HG03432 (cell line): ENCODE data around the gene RAMP1.
"Not testable (repeated sequence)": the region's sequence is repeated elsewhere in the genome, so short reads cannot be mapped to it uniquely, and the experiment has no call there.

ENCODE experiments used
- ATAC-seq: cut with Tn5 transposase; IDR thresholded peaks from one replicate; pipeline ENCODE4 v1.9.1; 2021; ENCODE audit warnings: mild to moderate bottlenecking, moderate library complexity; ENCODE audit not compliant: unreplicated experiment

Gene RAMP1

DNA sequence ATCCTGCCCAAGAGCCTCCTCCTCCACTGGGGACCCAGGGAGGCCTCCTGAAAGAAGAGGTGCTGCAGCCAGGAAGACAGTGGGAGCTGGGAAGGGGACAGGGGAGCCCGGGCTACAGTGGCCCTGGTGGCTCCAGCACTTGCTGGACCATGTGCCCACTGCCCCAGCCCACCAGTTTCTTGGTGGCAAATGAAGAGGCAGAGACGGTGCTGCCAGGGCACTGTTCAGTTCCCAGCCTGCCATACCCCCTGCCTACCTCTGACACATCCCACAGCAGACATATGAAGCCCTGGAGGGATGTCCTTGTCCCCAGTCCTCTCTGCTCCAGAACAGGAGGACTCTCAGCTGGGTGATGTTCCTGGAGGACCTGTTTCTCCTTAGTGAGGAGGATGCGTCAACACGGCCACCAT lies 3.7 kb downstream of the RAMP1 start:
- no peak for ATAC-seq

DNA sequence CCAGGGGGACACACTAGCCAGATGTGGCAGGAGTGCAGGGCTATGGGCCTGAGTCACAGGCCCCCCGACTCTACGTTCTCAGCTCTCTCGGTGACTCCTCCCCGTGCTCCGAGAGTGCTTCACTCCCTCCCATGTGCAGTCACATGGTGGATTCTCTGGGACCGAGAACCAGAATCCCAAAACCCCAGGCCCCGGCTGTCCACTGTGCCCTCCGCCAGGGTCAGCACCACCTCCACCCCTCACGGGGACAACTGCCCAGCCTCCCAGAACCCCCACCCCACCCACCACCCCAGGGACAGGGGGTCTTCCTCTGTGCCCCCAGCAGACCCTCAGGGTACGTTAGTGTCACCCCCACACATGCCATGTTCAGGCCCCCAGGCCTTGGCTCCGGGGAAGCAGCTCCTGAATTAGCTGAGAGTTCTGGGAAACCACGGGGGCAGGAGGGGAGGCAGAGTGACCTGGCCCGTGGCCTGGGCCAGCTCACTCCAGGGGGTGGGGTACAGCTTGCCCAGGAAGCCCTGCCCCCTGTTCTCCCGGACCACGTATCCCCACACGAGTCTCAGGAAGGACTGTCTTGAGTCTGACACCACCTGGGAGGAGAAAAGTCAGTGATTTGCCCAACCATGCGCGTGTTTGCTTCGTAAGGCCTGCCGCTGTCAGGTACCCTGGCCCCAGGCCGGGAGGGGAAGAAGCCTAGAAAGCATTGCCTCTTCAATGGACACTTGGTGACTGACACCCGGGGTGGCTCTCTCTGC lies 4.4 kb downstream of the RAMP1 start:
- no peak for ATAC-seq

DNA sequence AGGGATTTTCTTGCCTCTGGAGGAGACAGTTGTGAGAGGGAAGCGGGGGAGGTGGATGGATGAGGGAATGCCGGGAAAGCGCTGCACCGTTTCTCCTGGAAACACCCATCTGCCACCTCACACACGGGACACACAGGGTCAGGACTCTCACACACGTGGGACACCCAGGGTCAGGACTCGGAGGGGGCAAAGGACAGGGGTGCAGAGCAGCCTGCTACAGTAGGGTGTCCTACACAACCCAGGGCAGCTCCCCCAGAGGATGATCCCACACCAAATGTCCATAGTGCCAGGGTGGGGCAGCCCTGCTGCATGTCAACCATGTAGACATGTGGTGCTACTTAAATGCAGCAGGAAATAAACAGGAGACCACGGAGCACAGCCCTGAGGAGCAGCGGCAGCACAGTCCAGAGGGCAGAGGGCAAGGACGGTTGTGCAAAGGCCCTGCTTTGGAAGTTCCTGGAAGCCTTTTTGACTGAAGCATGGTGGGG lies 5.1 kb downstream of the RAMP1 start:
- no peak for ATAC-seq

DNA sequence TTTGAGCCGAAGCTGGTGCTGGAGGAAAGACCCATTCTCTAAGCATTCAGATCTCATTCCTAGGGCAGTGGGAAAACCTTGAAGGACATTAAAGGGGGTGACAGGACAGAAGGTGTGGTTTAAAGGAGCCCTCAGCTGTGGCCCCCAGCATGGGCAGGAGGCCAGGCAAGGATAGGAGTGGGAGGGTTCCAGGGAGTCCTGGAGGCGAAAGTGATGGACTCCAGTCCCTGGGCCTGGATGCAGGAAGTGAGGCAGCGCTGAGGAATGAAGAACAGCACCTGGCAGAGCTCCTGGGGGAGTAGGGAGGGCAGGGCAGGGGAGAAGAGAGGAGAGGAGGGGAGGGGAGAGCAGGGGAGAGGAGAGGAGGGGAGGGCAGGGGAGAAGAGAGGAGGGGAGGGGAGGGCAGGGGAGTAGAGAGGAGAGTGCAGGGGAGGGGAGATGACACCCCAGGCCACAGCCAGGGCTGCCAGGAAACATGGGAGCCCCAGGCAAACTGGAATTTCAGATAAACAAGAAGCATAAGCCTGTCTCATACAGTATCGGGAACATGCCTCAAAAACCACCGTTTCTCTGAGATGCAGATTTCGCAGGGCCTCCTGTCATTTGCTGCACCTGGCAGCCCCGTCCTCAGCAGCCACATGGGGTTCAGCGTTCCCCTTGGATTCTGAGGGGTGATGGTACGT lies 5.7 kb downstream of the RAMP1 start:
- ATAC-seq: no peak

DNA sequence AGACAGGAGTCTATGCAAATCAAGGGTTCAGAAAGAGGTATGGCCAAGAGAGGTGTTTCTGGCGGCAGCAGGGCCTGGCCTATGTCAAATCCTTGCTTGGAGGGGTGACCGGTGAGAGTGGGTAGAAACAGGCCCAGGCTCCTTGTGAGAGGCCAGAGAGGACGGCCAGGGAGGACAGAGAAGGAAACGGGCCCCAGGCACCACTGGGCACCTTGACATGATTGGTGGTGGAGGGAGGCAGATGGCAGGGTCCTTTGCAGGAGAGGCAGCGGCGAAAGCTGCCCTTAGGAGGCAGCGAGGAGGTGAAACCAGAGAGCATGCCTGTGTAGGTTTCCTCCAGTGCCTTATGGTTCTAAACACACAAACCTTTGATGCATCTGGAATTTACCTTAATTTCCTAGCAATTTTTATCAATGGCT lies 6.2 kb downstream of the RAMP1 start:
- no peak for ATAC-seq

DNA sequence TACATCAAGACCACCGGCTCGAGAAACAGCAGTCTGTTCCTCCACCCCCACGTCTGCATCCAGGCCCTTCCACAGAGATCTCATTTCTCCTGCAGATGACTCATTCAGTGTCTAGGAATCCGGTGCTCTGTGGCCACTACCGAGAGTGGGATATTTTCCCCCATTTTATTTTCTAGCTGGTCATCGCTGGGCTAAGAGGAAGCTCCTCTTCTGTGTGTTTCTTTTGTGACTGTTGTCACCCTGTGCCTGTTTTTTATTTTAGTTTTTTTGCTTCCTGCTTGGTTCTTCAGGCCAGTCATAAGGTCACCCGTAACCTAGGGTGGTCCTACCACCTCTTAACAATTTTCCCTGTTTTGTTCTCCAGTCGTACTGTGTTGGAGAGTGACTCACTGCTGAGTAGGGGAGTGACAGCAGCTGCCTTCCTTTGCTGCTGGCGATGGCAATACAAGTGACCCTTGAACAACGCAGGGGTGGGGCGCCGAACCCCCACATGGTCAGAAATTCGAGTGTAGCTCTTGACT lies 6.7 kb downstream of the RAMP1 start:
- no peak for ATAC-seq

DNA sequence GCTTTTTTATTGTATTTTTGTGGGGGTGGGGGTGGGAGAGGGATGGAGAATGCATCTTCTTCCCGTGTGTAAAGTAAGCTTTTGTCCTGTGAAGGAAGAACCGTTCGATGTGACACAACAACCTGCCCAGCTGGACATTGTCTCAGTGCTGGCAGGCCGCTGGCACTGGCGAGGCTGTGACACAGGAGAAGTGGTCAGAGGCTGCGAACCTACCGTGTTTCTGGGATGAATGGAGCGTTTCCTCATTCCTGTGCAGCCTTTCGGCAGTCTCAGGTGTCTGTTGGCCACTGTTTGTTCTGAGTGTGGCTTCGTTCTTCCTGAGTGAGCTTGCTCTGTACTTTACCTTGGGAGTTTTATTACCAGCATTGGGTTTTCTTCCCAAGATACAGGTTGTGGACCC lies 8.0 kb downstream of the RAMP1 start:
- no peak for ATAC-seq

DNA sequence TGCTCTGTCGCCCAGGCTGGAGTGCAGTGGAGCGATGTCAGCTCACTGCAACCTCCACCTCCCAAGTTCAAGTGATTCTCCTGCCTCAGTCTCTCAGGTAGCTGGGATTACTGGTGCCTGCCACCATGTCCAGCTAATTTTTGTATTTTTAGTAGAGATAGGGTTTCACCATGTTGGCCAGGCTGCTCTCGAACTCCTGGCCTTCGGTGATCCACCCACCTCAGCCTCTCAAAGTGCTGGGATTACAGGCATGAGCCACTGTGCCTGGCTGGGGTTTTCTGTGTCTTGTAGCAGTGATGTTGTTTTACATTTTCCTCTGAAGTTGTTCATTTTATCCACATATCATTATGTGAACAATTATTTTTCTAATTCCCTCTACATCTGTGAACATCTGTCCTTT lies 8.7 kb downstream of the RAMP1 start:
- ATAC-seq: not testable (repeated sequence)

DNA sequence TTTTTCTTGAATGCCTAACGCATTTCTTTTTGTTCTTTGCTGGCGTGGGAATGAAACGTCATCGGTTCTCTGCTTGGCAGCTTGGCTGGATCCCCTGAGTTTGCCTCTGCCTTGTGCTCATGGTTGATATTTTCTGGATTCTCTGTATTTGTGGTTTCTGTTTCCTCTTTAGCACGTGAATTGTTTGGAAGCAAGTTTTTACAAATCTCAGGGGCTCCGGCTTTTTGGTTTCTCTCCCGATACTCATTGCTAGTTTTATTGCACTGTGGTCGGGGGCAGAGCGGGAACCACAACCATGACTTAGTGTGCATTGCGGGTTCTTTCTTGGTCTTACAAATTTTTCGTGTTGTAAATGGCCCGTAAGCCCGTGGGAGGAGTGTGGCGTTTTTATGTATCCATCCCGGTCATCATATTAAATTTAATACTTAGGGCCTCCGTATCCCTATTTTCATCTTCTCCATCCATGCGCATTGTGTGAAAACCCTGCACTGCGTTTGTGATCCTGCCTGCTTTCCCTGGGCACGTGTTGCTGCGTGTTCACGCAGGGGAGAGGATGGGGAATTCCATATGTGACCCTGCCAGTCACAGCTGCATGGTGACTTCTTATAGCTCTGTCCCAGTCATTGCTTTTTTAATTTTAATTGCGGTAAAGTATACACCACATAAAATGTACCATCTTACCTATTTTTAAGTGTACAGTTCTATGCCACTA lies 9.4 kb downstream of the RAMP1 start:
- no peak for ATAC-seq

DNA sequence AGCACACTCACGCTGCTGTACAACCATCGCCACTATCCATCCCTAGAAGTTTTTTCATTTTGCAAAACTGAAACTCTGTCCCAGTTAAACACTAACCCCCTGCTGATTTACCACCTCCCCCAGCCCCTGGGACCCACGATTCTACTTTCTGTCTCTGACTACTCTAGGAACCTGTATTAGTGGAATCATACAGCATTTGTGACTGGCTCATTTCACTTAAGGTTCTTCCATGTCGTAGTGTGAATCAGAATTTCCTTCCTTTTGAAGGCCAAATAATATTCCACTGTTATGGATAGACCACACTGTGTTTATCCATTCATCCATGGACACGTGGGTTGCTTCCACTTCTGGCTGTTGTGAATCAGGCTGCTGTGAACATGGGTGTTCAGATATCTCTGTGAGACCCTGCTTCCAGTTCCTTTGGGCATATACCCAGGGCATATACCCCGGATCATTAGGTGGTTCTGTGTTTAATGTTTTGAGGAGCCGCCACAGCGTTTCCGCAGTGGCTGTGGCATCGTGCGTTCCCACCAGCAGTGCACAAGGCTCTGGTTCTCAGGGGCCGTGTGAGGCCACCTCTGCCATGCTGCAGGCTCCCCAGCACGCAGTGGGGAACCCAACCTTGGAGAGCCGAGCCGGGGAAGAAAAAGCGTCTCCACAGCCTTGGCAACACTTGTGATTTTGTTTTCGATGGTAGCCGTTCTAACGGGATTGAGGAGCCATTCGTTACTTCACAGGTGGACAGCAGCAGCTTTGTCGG lies 10.1 kb downstream of the RAMP1 start:
- ATAC-seq: no peak

DNA sequence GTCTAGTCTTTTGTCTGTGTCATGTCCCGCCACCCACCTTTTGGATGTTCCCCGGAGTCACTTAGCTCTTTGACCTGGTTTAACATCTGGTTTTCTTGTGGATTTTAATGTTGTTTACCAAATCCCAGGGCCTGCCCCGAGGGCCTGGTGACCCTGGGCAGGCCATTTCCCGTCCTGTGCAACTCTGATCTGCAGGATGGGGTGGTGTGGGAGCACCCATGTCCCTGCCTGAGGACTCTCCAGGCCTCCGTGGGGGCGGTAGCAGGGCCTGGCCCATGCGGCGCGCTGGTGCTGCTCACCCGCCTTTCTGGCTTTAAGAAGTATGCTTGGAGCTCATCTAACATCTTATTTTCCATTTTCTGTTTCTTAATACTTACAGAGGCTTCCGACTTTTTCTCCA lies 10.7 kb downstream of the RAMP1 start:
- ATAC-seq: no peak

DNA sequence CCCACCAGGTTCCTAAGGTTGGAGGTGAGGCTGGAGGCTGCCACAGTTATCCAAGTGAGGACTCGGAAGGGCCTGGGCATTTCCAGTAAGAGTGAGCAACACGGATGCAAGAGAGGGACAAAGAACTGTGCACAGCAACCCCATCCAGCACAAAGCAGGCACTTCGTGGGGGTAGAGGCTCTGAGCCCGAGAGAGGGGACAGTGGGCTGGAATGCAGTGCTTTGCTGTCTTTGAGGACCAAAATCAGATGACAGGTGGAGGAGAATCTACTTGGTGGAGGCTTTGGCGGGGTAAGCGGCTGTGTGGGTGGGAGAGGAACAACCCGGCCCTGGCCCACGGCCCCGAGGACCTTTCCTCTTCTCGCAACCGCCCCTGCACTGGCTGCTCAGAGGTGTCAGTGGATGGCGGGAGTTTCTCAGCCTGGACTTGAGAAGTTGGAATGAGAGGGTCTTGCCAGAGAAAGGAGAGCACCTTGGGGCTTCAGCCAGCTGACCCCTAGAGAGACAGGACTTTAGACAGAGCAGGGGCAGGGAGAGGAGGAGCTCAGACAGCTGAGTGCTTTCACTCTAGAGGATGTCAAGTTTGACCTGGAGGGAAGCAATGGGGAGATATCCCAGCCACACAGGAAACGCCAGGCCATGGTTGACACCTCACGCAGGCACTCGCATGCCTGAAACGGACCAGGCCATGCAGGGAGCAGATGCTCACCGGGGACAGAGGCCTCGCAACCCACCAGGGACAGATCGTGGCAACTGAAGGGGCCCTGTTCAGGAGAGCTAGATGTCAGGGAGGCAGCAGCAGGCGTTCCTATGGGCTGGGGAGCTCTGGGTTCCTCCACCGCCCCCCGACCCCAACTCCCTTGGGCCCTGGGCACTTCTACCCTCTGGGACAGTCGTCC lies 11.6 kb downstream of the RAMP1 start:
- ATAC-seq: no peak

DNA sequence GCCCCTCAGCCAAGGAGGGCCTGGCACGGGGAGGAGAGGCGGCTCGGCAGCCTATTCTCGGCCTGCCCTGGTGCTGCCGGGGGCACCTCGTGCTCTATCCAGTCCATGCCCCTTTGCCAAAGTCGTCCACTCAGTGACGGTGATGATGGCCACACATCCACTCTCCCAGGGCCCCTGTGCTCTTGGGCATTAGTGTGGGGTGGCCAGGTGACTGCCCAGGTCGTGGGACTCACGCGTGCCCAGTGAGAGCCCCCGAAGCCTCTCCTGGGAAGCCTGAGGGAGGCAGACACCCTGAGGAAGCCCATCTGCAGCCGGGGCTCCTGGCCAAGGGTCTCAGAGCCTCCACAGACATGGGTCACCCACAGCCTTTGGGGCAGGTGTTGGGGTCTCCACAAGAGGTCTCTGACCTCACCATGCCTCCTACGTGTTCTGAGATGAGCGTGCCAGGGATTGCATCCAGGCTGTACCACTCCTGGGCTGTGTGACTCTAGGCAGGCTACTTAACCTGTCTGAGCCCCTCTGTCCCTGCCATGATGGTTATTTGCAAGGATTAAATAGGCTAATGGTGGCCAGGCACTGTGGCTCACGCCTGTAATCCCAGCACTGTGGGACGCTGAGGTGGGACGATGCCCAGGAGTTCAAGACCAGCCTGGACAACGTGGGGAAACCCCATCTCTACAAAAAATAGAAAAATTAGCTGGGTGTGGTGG lies 12.9 kb downstream of the RAMP1 start:
- no peak for ATAC-seq

DNA sequence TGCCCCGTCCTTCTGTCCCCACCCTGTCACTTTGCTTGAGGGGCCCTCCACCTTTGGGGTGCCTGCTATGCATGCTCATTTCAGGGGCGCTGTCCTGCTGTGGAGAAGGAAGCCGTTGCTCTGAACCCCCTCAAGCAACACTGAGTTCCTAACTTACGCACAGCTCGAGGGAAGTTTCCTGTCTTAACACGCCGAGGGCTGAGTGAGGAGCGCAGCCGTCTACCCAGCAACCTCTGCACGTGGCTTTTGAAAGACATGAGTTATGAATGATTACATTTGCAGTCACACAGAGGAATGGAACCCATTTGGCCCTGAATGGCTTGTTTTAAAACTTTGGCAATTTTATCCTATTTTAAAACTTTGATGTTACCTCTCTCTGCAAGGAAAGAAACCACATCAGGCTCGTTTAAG lies 14.0 kb downstream of the RAMP1 start:
- ATAC-seq: no peak

DNA sequence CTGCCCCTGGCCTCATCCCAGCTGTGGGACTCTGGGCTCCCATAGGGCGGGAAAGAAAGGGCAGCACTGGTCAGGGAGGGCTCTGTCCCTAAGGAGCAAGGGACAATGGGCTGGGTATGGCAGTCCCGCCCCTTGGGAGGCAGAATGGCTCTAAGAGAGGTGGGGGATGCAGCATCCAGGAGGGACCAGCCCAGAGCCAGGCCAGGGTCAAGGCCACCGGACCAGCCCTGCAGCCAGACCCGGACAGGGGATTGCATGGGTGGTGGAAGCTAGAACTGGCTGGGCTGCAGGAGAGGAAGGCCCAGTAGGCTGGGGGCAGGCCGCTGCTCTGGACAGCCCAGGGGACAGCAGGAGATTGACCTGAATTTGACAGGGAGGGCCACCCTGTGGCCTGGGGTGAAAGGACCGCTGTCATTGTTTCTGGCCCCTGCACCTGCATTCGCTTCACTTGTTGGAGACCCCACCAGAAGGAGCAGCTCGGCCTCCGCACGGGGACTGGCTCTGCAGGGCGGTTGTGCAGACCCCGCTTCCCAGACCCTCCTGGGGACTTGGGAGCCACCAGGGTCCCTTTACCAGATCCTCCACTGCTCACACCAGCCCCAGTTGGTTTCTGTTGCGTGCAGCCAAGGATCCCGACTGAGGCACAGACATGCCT lies 14.6 kb downstream of the RAMP1 start:
- no peak for ATAC-seq

DNA sequence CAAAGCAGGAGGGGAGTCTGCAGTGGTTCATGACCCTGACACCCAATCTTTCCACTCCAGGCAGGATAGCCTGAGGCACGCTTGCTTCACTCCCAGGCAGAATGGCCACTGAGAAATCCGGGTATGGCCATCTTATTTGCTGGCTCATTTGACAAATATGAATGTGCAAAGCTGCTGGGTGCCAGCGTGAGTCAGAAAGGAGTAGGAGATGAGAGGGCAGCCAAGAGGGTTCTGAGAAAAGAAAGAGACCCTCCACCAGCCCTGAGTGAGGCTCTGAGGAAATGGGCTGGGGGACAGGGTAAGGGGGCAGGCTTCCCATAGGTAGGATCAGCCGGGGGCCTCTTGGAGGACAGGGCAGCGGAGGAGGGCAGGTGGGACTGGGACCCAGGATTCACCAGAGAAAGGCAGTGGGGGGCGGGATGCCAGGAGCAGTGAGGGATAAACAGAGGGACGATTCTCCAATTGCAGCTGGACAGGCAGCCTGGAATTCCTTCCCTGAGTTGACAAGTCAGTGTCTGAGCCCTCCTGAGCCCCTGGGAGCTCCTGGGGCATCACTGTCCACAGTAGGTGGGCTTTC lies 15.2 kb downstream of the RAMP1 start:
- no peak for ATAC-seq

DNA sequence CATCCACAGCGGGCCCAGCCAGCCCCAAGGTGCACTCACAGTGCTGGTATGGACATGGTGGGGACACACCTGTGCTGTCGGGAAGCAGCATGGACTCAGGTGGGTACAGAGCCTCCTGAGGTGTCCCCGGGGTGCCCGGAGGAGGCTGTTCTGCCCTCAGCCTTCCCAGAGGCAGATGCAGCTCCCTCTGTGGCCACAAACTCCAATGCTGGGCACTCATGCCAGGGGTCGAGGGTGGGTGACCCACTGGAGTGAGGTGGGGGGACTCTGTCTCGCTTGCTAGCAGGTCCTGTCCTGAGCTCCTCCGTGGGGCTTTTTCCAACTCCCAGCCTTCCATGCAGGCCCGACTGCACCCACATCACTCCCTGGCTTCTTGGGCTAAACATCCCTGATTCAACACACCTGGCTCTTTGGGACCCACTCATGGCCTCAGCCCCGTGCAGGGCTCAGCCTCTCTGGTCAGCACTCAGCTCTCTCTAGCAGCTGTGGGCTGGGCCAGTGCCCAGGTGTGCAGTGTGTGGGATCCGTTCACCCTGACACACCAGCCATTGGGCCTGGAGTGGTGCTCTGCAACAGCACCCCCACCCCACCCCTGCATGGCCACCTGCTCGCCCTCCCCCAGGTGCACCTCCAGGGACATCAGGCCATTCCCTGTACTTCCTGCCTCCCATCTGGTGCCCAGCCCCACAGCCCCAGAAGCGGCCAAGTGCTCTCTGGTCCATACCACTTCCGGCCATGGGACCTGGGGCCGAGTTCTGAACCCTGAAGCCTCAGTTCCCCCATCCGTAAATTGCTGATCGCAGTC lies 16.0 kb downstream of the RAMP1 start:
- ATAC-seq: no peak
